Fibroblast of lung (primary cell): ENCODE measurements around the gene KLHL3. TPM values are rescaled to one million over a fixed set of nuclear protein-coding genes. Genes with fewer than 3 reads are reported as not detected.

Source experiments
- DNase-seq, 2 donors: peaks; one replicate each; pipeline versions ENCODE4 v3.0.0 to v3.0.0-alpha.2; 2010; ENCODE audit warnings: low read depth in 2 of 2
- H2AFZ ChIP-seq: 2 replicates; pipeline ENCODE4 v1.5.1; 2012; ENCODE audit warnings: low read length, control low read depth, inconsistent platforms
- H3K27ac ChIP-seq: 2 replicates; pipeline ENCODE4 v1.5.1; 2011; ENCODE audit warnings: low read length, control low read depth; ENCODE audit not compliant: insufficient read depth
- H3K27me3 ChIP-seq: 2 replicates; pipeline ENCODE4 v1.5.1; 2011; ENCODE audit warnings: mild to moderate bottlenecking, low read length; ENCODE audit not compliant: control insufficient read depth, insufficient read depth
- H3K36me3 ChIP-seq: 2 replicates; pipeline ENCODE4 v1.5.1; 2011; ENCODE audit warnings: low read length; ENCODE audit not compliant: control insufficient read depth, insufficient read depth
- H3K4me1 ChIP-seq: 2 replicates; pipeline ENCODE4 v1.5.1; 2011; ENCODE audit warnings: low read length; ENCODE audit not compliant: control insufficient read depth, insufficient read depth; ENCODE audit errors: extremely low read depth
- H3K4me2 ChIP-seq: 2 replicates; pipeline ENCODE4 v1.5.1; 2011; ENCODE audit warnings: low read length, control low read depth; ENCODE audit not compliant: insufficient read depth; ENCODE audit errors: extremely low read depth
- H3K4me3 ChIP-seq, 4 experiments: fragments of 200-600 bp in 1 of 4; sonication (generic) in 1 of 4; replicated peaks in 1 of 4; 2 replicates each; pipeline ENCODE4 v1.5.1; 2011 to 2016; ENCODE audit warnings: low read length in 4 of 4, low read depth in 3 of 4, mild to moderate bottlenecking in 3 of 4, control low read depth in 2 of 4, inconsistent platforms in 1 of 4, mixed read lengths in 1 of 4; ENCODE audit not compliant: insufficient read depth in 1 of 4; ENCODE audit errors: control extremely low read depth in 1 of 4
- H3K79me2 ChIP-seq: 2 replicates; pipeline ENCODE4 v1.5.1; 2012; ENCODE audit warnings: mild to moderate bottlenecking, low read length, inconsistent platforms; ENCODE audit not compliant: control insufficient read depth, insufficient read depth
- H3K9ac ChIP-seq: 2 replicates; pipeline ENCODE4 v1.5.1; 2011; ENCODE audit warnings: mild to moderate bottlenecking, low read length, control low read depth; ENCODE audit not compliant: insufficient read depth
- H3K9me3 ChIP-seq: 2 replicates; pipeline ENCODE4 v1.5.1; 2012; ENCODE audit warnings: low read depth, low read length; ENCODE audit not compliant: control insufficient read depth, insufficient read depth
- H4K20me1 ChIP-seq: 2 replicates; pipeline ENCODE4 v1.5.1; 2011; ENCODE audit warnings: low read length; ENCODE audit not compliant: control insufficient read depth, insufficient read depth; ENCODE audit errors: extremely low read depth
- CTCF ChIP-seq, 2 donors: IDR thresholded peaks in 1 of 2; conservative IDR thresholded peaks in 1 of 2; 1 replicate in 1 of 2; 2 replicates in 1 of 2; pipeline ENCODE4 v1.5.1; 2011 to 2012; ENCODE audit warnings: low read length in 2 of 2, control low read depth in 1 of 2, inconsistent platforms in 1 of 2, low read depth in 1 of 2, mild to moderate bottlenecking in 1 of 2
- EZH2 ChIP-seq: IDR thresholded peaks from 2 replicates; pipeline ENCODE4 v1.5.1; 2012; ENCODE audit warnings: low read length, control low read depth, mild to moderate bottlenecking; ENCODE audit errors: missing control alignments
- polyA plus RNA-seq, 2 donors: library from polyadenylated mRNA; depleted of rRNA in 1 of 2; stranded (reverse) in 1 of 2; unstranded in 1 of 2; fragments of >200 nt; gene quantifications; 2 replicates each; pipeline ENCODE4 v1.2.1, GENCODE V29; 2011 to 2012; ENCODE audit warnings: missing spikeins in 1 of 2
- total RNA-seq: library from RNA; depleted of rRNA; stranded (reverse); fragments of >200 nt; gene quantifications from 2 replicates; pipeline ENCODE4 v1.2.1, GENCODE V29; 2014

The KLHL3 gene
- total and polyA plus RNA-seq, 2 donors (not counting 1 experiment from before 2014, with no cell fraction given) = 0.60 to 2.3 TPM

- Histone ChIP-seq H3K79me2 (no peaks in the 10 kb centered on the region), H2AFZ (no peak overlapping the region), H3K36me3 (no peaks in the 10 kb centered on the region), H3K9me3 (no peaks in the 10 kb centered on the region), H3K27me3 (no peaks in the 10 kb centered on the region), H3K4me1 (no peaks in the 10 kb centered on the region), H3K4me2 (no peak overlapping the region), H4K20me1 (no peaks in the 10 kb centered on the region), H3K27ac (no peak overlapping the region), H3K4me3 (no peak overlapping the region), H3K9ac (no peak overlapping the region)
- no peak for TF ChIP-seq CTCF (conservative IDR thresholded peaks at IDR 0.05 in 1 of 2, IDR thresholded peaks at IDR 0.05 in 1 of 2; ENCODE audit: low read depth in 1 of 2, low read length in 2 of 2)
- TF ChIP-seq EZH2 = no peak
- peak in 1 of 2 donors; percentile 39 for DNase-seq
Observed at GRCh38 chr5:137575847-137576246, 160.0 kb downstream of the KLHL3 start.

- H3K79me2 ChIP-seq = no peaks in the 10 kb centered on the region
- no peak for TF ChIP-seq CTCF (conservative IDR thresholded peaks at IDR 0.05 in 1 of 2, IDR thresholded peaks at IDR 0.05 in 1 of 2; ENCODE audit: low read depth in 1 of 2, low read length in 2 of 2)
- TF ChIP-seq EZH2 = no peak
- no peaks in the 10 kb centered on the region for H4K20me1 ChIP-seq
- no peak overlapping the region for H2AFZ ChIP-seq
- no peak overlapping the region for H3K4me3 ChIP-seq
- no peak overlapping the region for H3K27ac ChIP-seq
- no peak overlapping the region for H3K4me2 ChIP-seq
- H3K9ac ChIP-seq = no peak overlapping the region
- H3K9me3 ChIP-seq = no peaks in the 10 kb centered on the region
- H3K27me3 ChIP-seq = no peaks in the 10 kb centered on the region
- H3K36me3 ChIP-seq = no peaks in the 10 kb centered on the region
- no peaks in the 10 kb centered on the region for H3K4me1 ChIP-seq
- DNase-seq = no peak
Observed at GRCh38 chr5:137575211-137575610, 160.7 kb downstream of the KLHL3 start.

- H3K4me2 ChIP-seq = no peak overlapping the region
- H3K79me2 ChIP-seq = no peaks in the 10 kb centered on the region
- no peaks in the 10 kb centered on the region for H4K20me1 ChIP-seq
- no peak overlapping the region for H3K27ac ChIP-seq
- TF ChIP-seq EZH2 (no peak), CTCF (conservative IDR thresholded peaks at IDR 0.05 in 1 of 2, IDR thresholded peaks at IDR 0.05 in 1 of 2; ENCODE audit: low read depth in 1 of 2, low read length in 2 of 2) (no peak)
- no peak overlapping the region for H3K4me3 ChIP-seq
- peak in 1 of 2 donors; percentile 14 for DNase-seq
- H3K4me1 ChIP-seq = no peaks in the 10 kb centered on the region
- H2AFZ ChIP-seq = no peak overlapping the region
- no peak overlapping the region for H3K9ac ChIP-seq
- H3K36me3 ChIP-seq = no peaks in the 10 kb centered on the region
- no peaks in the 10 kb centered on the region for H3K9me3 ChIP-seq
- H3K27me3 ChIP-seq = no peaks in the 10 kb centered on the region
Observed at GRCh38 chr5:137573376-137573775, 162.5 kb downstream of the KLHL3 start.
